Activated CD8-positive, alpha-beta memory T cell treated with anti-CD3 and anti-CD28 coated beads, Interleukin-2, amount 50 U/mL, for 48 hours (primary cell): ENCODE data around the gene METAP1.
"Not testable (repeated sequence)": the region's sequence is repeated elsewhere in the genome, so short reads cannot be mapped to it uniquely, and the experiment has no call there.

Experiments used
- DNase-seq: peaks from one replicate; pipeline ENCODE4 v3.0.0-alpha.2; 2020

The METAP1 gene

DNA sequence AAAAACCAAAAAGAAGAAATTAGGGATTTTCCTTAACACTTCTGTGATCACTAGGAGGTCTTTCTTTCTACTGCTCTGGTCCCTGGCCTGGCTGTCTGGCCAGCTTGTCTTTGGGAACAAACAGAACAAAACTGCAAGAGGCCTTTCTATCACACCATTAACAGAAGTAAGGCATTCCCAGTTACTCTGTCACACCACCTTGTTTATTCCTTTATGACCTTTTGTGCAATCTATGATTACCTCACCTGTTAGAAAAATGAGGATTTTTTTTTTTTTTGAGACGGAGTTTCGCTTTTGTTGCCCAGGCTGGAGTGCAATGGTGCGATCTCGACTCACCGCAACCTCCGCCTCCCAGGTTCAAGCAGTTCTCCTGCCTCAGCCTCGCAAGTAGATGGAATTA, 3.0 kb downstream of the METAP1 start:
- DNase-seq: no peak

- DNase-seq: no peak
Observed at GRCh38 chr4:99002279-99002678, 6.8 kb downstream of the METAP1 start.

- no peak for DNase-seq
Observed at GRCh38 chr4:99008051-99008450, 12.5 kb downstream of the METAP1 start.

DNA sequence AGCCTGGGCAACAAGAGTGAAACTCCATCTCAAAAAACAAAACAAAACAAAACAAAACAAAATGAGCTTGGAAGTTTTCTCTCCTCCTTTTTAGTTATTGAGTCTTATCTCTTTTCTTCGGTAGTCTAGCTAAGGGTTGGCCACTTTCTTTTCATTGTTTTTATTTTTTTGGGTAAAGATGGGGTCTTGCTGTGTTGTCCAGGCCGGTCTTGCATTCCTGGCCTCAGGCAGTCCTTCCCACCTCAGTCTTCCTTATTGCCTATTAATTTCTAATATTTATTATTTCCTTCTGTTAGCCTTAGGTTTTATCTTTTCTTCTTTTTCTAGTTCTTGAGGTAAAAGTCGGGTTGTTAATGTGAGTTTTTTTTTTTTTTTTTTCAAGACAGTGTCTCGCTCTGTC, 16.4 kb downstream of the METAP1 start:
- no peak for DNase-seq

- DNase-seq: no peak
Observed at GRCh38 chr4:99013402-99013843, 17.9 kb downstream of the METAP1 start.

DNA sequence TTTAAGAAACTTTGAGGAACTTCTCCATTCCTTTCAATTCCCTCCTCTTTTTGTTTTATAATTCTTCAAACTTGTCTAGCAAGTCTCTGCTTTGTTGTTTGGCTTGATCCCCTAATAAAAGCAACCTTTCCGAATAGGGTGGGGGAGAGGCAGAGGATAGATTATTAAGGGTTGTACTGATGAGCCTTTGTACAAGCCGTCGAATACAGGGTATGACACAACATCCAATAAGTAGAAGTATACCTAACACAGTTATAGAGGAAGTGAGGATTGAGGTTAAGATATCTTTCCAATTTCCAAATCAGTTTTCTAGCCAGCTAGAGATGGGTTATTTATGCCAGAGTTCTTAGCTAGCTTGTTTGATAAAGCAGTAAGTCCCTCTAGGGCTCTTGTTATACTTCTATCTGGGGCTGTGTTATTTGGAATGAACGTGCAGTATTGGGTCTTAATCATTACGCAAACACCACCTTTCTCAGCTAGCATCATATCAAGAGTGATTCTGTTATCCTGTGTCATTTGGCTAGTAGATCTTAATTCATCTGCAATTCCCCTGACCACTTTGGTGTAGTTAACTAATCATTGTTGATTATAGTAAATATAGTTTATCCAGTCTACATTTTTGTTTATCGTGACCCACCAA, 18.5 kb downstream of the METAP1 start:
- no peak for DNase-seq

- DNase-seq: no peak
Observed at GRCh38 chr4:99021386-99021785, 25.9 kb downstream of the METAP1 start.

DNA sequence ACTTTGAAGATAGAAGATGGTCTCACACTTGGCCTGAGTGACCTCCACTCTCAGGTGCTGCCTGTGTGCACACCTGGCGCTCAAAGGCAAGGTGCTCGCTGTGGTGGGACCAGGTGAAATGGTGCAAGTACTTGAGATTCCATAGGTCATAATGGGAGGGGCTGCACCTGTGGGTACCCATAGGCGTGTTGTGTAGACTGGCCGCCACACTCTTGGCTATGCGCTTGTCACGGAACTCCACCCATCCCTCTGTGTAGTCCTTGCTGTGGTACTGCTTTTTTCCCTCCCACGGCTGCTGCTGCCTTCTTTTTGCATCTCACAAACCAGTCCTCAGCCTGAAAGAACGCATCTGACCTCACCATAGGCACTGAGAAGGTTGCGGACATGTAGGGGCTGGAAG, 27.0 kb downstream of the METAP1 start:
- DNase-seq: no peak

- DNase-seq: not testable (repeated sequence)
Observed at GRCh38 chr4:99023800-99024251, 28.3 kb downstream of the METAP1 start.

DNA sequence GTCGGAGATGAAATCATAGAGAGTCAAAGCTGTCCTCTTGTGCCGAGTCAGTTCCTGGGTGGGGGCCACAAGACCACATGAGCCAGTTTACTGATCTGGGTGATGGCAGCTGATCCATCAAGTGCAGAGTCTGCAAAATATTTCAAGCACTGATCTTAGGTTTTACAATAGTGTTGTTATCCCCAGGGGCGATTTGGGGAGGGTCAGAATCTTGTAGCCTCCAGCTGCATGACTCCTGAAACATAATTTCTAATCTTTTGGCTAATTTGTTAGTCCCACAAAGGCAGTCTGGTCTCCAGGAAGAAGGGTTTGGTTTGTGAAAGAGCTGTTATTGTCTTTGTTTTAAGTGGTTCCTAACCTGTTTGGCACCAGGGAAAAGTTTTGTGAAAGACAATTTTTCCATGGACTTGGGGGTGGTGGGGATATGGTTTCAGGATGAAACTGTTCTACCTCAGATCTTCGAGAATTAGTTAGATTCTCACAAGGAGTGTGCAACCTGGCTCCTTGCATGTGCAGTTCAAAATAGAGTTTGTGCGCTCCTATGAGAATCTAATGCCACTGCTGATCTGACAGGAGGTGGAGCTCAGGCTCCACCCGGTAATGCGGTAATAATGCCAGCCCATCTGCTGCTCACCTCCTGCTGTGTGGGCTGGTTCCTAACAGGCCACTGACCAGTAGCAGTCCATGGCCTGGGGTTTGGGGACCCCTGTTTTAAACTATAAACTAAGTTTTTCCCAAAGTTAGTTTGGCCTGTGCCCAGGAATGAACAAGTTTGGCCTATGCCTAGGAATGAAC, 29.2 kb downstream of the METAP1 start:
- no peak for DNase-seq

GRCh38 chr4:99025506-99025905, 30.0 kb downstream of the METAP1 start:
- DNase-seq: no peak

DNA sequence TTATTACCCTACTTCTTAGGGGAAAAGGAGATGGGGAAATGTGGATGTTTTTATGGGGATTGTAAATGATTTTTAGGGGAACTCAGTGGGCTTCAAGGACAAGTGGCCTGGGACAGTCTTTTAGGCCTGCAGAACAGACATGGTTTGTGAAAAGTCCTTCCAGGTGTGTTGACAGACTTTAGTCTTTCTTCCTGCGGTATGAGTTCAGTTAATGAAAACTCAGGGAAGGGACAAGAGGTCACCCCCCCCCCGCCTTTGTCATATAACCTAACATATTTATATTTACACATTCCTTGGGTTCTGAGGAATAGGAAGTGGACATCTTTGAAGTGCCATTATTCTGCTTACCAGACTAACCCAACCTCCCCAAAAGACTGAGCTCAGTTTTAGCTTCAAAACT, 31.8 kb downstream of the METAP1 start:
- no peak for DNase-seq

GRCh38 chr4:99028187-99028586, 32.7 kb downstream of the METAP1 start:
- DNase-seq: no peak

- DNase-seq: no peak
Observed at GRCh38 chr4:99029018-99029735, 33.7 kb downstream of the METAP1 start.

DNA sequence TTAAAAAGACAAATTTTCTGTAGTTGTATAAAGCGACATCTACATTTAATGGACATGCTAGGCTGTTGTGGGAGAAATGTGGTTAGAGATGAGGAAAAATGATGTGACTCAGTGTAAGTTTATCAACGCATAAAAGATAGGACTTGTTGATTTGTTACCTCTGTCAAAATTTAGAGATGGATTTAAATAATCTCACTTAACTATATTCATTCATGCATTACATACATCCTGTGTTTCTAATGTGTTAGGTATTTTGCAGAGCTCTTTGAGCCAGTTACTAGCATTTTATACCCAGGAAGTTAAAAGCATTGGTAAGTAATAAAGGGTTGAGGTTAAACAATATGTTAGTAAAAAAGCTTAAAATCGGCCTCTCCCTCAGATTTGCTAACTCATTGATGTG, 34.3 kb downstream of the METAP1 start:
- no peak for DNase-seq

DNA sequence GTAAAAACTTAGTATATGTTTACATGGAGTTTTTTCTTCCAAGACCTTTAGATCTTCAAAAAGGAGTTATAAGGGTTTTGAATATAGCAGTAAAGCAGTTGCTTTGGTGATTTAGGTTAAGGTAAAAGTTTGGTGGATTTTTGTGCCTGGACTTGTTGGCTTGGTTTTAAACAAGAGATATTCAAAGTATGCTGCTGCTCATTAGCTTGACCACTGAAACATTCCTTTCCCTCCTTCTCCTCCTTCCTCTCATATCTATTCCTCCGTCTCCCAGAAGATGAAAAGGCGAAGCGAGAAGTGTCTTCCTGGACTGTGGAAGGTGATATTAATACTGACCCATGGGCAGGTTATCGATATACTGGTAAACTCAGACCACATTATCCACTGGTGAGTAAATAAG, 38.4 kb downstream of the METAP1 start:
- no peak for DNase-seq

DNA sequence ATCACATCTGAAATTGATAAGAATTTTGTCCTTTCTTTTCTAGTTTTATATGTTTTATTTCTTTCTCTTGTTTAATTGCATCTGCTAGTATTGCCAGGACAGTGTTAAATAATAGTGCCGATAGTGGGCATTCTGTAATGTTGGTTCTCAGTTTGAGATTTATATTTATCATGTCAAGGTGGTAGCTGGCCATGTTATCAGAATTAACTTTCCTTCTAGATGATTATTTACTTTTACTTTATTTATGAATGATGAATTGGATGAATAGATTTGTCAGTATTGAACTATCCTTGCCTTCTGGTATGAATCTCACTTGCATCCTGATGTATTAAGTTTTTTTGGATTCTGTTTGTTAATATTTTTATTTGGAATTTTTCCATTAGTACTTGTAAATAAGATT, 42.7 kb downstream of the METAP1 start:
- DNase-seq: no peak

- DNase-seq: no peak
Observed at GRCh38 chr4:99043346-99043745, 47.8 kb downstream of the METAP1 start.

DNA sequence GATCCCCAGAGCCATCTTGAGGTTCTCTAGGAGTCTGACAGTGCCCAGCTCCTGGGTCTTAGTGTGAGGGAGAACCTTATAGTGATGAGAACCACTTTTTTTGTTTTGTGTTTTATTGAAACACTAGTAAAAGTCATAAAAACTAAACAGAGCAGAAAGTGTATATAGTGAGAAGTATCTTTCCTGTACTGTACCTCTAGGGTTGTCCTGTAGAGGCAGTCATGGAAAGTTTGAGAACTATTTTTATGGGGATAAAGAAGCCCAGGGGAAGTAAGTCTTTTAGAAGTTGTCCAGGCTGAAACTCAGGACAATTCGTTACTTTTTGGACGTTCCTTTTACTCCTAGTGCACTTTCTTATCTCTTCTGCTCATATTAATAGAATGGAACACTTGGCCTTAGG, 52.2 kb downstream of the METAP1 start:
- DNase-seq: no peak

- DNase-seq: no peak
Observed at GRCh38 chr4:99052902-99053301, 57.4 kb downstream of the METAP1 start.

DNA sequence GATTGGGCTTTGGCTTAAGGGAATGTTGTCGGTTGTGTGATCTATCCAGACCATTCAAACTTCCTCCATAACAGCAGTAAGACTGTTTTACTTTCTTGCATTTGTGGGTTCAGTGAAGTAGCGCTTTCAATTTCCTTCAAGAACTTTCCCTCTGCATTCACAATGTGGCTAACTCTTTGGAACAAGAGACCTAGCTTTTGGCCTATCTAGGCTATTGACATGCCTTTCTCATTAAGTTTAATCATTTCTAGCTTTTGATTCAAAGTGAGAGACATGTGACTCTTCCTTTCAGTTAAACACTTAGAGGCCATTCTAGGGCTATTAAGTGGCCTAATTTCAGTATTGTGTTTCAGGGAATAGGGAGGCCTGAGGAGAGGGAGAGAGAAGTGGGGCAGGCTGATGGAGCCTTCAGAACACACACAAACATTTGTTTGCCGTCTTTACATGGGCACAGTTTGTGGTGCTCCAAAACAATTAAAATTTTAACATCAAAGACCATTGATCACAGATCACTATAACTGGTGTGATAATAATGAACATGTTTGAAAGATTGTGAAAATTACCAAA, 59.0 kb downstream of the METAP1 start:
- no peak for DNase-seq

- DNase-seq: no peak
Observed at GRCh38 chr4:99058228-99058627, 62.7 kb downstream of the METAP1 start.

GRCh38 chr4:99059550-99059949, 64.0 kb downstream of the METAP1 start:
- DNase-seq: no peak
